ENCODE measurements around the gene RPL26. TPM values are rescaled to one million over a fixed set of nuclear protein-coding genes. Genes with fewer than 3 reads are reported as not detected.
A peak's percentile ranks its signal among the peaks of the same experiment; 100 is the strongest.

RPL26 gene
- 2,934 and 3,123 TPM in 2 replicates for total RNA-seq (2014; rRNA removed; shearing (Covaris generic))

DNA sequence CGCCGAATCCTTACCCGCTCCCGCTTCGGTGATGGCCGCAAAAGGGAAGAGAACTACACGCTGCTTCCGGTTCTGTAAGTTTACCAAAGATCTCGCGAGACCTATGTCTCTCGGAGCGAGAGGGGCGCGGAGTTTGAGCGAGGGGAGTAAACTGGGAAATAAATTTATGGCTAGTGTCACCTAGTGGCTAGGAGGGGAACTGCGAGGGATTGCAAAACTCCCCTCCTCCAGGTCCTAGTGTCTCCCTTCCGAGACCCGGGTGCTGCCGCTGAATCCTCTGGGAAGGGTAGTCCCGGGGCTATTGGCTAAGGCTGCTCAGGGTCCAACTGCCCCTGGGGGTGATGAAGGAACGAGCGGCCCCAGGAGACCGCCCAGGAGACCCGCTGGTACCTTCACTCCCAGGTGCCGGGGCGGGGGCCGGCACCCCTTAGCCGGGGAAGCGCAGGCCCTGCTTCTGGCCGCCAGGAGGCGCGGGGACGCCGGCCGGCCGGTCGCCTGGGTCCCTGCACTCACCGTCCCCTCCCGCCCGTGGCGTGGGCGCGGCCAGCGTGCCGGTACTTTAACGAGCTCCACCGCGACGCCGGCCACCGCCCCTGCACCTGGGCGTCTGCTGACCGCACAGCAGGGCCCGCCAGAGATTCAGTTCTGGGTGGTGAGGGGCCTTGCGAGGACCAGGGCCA lies at the start of gene RPL26:
Gene RPL26 (minus strand): TSS at position 51 of the 680 bp plus-strand sequence. CDS start 883 bp downstream, outside the sequence.
- DNase-seq (ENCODE audit: low spot score) = peak; percentile 94

DNA sequence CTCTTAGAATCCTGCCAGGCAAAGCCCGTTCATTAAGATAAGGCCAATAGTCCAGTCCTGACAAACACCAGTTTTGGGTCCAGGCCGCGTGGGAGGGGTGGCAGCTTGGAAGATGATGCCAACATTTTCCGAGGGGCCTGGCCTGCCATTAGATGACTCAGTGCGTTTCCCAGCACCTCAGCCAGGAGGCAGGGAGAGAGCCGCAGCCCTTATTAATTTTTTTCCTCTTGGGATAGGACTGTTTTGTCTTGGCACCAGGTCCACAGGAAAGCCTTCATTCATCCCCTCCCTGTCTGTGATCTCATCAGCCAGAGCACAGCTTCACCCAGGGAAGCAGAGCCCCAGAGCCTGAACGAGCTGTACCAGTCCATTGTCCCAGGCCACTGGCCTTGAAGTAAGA lies 48.0 kb upstream of the RPL26 start:
- peak; percentile 73 for DNase-seq (ENCODE audit: low spot score)

DNA sequence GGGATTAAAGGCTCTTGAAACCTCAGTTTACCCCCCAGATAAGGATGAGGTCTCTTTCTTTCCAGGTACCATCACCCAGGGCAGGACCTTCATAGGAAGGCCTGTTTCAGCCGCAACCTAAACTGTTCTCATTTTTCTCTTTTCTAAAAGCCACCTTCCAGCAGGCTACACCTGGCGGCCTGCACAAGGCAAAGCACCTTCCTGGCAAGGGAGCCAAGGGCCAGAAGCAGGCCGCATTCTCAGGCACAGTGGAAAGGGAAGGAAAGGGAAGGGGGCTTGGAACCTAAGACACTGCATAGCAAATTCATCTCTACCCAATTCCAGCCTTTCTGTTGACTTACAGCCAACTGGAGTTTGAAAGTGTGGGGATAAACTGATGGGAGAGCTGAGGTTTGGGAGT lies 43.8 kb upstream of the RPL26 start:
- DNase-seq (ENCODE audit: low spot score) = no peak

DNA sequence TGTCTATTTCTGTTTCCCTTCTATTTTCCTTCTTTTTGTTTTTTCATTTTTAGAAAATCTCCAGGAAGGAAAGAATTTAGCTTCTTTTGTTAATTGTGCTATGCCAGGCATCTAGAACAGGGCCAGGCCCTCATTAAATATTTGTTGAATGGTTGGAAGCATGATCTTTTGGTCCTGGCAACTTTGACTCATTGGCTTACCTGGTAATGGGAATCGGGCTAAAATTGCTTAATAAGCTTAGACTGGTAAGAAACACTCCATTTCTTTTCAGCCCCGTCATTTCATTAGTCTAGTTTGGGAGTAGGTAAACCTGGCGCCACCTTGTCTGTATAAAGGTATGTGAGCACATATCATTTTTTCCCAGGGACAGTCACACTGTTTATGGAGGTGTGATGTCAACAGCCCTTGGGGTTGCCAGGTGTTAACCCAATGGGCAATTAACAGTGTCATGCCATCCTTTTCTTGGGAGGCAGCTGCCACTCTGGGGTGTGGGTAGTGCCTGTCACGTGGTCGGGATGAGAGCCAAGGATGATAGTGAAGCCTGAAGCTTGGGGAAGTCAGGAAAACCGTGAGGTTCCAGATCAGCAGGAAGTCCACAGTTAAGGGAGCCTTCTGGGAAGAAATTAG lies 43.2 kb upstream of the RPL26 start:
- no peak for DNase-seq (ENCODE audit: low spot score)

DNA sequence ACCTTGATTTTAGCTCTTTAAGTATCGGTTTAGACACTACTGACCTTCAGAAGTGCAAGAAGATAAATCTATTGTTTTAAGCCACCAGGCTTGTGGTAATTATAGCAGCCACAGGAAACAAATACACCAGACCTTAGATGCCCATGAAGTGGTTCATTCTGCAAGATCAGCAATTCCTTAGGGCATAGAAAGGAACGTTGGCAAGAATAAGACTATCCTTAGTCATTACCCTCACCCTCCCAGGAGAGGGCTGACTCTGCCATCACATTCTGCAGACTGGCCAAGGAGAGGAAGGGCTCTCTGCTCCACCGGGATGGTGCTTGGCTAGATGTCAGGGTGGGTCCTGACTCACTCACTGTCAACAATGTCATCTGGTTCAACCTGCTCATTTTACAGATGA lies 38.6 kb upstream of the RPL26 start:
- DNase-seq (ENCODE audit: low spot score) = peak; percentile 30

DNA sequence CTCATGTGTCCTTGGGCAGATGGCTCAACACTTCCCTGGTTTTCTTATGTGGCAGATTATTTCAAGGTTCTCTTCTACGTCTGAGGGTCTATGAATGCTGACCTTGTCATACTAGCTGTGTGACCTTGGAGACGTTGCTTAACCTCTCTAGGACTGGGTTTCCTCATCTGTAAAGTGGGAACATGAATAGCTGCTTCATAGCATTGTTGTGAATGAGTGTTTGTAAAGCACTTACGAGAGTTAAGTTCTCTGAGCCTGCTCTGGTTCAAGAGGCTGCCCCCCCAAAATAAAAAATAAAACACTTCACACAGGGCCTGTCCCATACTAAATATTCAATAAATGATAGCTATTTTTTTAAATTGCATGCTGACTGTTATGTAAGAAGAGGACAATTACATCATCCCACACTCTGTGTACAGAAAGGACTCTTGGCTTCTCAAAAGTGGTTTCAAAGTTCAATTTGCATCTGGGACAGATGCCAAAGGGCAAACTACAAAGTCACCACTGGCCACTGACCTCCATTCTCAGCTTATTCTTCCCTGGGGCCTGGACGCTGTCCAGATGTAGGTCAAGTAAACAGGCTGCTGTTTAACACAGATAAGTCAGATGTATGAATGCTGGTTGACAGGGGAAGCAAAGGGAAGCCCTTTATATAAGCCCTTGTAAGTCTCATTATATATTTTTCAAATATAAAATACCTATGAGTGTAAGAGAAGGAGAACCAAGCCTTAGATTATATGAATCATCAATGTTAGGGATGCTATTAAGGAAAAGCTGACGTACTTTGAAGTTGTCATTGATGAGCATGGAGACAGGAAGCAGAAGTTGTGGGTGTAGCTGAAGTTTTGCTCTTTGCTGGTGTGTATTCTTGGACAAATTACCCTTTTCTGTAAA lies 37.3 kb upstream of the RPL26 start:
- peak; percentile 56 for DNase-seq (ENCODE audit: low spot score)

DNA sequence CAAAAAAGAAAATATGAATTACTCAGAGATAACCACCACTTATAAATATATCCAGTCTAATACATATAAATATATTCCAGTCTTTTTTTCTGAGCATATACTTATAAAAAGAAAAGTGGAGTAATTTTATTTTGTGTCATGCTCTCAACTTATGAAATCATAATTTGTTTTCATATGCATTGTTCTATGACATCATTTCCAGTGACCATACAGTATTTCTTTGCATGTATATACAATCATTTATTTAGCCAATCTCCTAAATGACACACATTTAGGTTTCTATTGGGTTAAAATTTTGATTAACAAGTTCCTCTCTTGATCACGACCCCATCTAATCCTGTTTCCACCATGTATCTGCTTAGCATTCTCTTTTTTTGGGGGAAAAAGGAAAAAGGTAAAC lies 36.3 kb upstream of the RPL26 start:
- DNase-seq (ENCODE audit: low spot score) = no peak

DNA sequence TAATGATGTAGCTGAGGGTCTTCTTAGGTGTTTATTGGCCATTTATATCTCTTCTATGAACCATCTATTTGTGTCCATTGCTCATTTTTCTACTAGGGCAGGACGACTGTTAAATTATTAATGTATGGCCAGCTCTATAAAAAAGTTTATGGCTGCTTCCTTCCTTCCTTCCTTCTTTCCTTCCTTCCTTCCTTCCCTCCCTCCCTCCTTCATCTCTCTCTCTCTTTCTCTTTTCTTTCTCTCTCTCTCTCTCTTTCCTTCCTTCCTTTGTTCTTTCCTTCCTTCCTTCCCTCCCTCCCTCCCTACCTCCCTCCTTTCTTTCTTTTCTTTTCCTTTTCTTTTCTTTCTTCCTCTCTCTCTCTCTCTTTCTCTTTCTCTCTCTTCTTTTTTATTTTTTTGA lies 35.5 kb upstream of the RPL26 start:
- DNase-seq (ENCODE audit: low spot score) = no peak

DNA sequence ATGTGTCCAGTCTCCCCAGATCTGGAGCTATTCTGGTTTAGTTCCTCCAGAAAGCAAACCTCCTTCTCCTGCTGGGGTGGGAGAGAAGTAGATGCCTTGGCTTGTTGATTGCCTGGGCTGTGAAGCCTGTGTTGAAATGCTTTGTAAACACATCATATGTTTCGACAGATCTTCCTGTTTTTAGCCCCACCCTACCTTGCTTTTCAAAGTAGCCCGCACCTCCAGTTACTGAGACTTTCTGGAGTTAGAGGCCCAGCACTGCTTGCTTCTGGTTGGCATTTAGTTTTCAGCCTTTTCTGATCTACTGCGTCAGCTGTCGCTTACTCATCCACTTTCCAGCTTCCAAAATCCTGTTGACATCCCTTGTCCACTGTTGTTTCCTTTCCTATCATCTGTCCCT lies 34.8 kb upstream of the RPL26 start:
- DNase-seq (ENCODE audit: low spot score) = no peak

DNA sequence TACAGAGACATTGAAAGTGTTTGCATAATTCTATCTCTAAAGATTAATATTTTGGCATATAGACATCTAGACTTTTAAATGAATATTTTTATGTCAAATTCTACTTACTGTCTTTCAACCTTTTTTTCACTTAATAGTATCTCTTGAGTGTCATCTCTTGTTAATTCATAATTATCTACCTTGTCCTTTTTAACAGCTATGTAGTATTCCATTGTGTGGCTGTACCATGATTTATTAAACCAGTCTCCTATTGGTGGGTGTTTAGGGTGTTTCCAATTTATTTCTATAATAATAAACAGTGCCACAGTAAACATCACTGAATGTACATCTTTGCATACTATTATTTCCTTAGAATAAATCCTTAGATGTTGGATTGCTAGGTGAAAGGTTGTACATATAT lies 30.9 kb upstream of the RPL26 start:
- DNase-seq (ENCODE audit: low spot score) = no peak

DNA sequence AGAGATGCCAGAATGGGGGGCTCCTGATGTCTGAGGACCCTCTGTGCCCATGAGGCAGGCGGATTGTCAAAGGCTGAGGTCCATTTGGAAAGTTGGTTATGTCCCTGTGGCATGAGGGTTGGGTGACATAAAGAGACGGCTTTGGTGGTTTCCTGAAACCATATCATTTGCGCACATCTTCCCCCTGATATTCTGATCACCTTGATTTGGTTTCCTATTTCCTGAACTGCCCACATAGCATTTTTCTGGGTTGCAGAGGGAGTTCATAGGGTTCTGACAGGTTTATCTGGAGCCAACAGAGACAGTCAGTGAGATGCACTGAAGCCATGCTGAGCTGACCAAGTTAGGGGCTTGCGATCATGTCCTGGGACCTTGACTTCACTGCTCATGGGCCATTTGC lies 30.3 kb upstream of the RPL26 start:
- DNase-seq (ENCODE audit: low spot score) = no peak

DNA sequence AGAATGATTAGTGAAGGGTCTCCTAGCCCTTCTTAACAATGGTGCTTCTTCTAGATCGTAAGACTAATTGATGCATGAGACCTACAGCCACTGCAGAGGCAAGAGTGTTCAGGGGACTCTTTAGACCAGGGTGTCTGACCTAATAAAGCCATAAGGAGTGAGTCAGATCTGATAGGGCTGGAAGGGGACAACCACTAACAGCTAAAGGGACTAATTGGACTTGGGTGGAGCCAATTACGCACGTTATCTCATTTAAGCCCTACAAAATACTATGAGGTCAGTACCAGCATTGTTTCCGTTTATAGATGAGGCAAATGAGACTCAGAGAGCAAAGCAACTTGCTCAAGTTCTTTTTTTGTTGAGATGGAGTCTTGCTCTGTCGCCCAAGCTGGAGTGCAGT lies 29.1 kb upstream of the RPL26 start:
- no peak for DNase-seq (ENCODE audit: low spot score)

DNA sequence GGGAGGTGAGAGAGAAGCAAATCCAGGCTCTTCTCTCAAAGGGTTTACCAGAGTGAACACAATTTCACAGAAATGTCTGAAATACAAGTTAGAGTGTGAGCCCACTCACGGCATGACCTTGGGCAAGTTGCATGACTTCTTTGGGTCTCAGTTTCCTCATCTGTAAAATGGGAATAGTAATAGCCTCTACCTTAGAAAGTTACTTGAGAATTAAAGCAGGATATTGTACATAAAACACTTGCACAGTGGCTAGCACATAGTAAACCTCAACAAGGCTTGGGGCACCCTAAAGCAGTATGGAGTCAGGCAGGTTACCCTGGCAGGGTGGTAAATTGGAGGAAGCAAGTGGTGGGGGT lies 27.9 kb upstream of the RPL26 start:
- DNase-seq (ENCODE audit: low spot score) = no peak

DNA sequence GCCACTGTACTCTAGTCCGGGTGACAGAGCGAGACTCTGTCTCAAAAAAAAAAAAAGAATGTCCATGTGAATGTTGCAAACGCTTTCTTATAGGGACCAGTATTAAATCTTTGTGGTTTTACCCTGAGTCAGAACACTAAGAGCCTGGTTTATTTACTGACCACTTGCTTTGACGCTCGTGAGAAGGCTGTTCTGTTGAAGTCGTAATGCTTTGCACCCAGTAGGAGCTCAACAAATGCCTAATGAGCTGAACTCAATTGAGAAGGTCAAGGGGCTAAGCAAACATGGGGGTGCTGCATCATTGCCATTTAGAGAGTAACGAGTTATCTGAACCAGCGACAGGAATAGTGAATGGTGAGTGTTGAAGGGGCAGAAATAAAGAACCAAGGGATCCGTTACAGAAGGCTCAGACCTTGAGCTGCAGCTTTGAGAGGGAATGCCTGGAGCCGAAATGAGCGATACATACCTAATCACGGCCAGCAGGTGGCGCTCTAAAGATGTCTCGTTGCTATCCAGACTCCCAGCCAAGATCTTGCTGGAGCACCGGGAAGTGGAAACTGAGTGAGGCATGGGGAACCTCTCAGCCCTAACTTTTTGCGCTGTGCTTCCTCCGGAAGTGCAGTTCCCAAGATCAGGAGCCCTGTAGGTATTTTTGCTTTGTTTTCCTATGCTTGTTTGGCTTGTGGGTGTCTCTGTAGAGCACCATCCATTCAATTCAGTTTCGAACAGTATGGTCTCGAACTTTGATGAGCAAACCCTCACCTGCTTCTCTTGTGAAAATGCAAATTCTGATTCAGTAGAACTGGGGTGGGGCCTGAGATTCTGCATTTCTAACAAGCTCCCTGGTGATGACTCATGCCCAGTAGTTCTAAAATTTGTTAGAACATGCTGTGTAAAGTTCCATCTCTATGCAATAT lies 27.2 kb upstream of the RPL26 start:
- peak; percentile 75 for DNase-seq (ENCODE audit: low spot score)

DNA sequence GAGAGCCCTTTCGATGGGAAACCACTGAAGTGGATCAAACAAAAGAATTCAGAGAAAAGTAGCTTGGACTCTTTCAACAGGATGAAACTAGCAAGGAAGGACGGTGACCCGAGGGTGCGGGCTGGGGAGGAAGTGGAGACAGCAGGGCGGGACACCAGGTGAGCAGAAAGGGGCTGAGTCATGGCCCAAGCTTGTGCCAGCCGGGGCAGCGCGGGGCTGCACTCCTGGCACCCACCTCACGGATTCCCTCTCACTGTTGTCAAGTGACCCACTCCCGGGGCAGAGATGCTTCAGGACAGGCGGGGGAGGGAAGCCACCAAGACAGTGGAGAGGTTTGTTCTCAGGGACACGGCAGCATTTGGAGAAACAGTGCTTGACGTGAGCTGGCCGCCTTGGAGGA lies 25.4 kb upstream of the RPL26 start:
- DNase-seq (ENCODE audit: low spot score) = no peak

DNA sequence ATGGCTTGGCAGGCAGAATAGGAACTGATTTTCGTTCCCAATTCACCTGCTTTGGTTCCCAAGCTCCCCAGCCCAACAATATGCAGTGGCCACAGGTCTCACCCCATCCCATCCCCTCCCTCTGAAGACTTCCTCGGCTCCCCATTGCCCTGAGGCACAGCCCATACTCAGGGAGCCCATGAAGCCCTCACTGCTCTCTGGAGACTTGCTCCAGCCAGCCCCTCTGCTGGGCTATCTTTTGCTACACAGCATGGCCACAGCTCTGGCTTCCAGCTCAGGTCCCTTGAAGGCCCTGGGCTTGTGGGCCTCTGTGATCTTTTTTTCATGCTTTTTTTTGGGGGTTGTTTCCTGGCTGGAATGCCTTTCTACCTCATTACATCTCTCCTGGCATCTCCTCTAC lies 23.2 kb upstream of the RPL26 start:
- no peak for DNase-seq (ENCODE audit: low spot score)

DNA sequence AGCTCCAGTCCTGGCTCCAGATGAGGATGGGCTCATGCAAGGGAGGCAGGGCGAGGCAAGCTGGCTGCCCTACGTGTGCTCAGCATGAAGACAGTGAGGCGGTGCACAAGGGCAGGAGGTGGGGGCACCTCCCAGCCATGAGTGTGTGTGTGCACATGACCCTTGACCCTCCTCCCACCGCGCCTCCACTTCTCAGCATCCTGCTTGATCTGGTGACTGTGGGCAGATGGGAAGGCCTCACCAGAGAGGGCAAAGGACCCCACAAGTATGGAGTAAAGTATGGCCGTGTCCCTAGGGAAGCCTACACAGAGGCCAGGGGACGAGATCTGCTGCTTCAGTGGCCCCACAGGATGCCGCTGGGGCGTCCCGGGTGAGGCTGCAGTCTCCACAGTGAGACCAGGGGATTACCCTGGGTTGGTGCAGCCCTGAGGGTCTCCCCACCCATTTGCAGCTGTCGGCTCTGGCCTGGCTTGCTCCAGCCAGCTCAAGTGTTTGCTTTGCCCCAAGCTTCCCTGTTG lies 22.6 kb upstream of the RPL26 start:
- DNase-seq (ENCODE audit: low spot score) = no peak

DNA sequence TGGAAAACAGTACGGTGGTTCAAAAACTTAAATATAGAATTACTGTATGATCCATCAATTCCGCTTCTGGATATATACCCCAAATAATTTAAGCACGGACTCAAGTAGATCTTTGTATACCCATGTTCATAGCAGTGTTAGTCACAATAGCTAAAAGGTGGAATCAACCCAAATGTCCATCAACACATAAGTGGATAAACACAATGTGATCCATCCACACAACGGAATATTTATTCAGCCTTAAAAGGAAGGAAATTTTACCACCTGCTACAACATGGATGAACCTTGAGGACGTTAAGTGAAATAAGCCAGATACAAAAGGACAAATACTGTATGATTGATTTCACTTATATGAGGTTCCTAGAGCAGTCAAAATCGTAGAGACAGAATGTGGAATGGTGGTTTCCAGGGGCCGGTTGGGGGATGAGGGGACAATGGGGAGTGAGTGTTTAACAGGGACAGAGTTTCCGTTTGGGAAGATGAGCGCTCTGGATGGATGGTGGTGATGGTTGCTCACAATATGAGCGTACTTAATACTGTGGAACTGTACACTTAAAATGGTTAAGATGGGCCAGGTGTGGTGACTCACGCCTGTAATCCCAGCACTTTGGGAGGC lies 20.0 kb upstream of the RPL26 start:
- DNase-seq (ENCODE audit: low spot score) = no peak

DNA sequence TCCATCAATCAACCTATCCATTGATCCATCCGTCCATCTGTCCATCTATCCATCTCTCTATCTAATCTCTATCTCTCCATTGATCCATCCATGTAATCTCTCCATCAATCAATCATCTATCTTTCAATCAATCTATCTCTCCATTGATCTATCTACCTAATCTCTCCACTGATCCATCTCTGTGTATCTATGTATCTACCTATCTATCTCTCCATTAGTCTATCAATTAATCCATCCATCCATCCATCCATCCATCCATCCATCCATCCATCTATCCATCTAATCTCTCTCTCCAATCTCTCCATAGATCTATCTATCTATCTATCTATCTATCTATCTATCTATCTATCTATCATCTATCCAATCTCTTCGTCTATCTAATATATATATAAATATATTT lies 18.1 kb upstream of the RPL26 start:
- DNase-seq (ENCODE audit: low spot score) = no peak

DNA sequence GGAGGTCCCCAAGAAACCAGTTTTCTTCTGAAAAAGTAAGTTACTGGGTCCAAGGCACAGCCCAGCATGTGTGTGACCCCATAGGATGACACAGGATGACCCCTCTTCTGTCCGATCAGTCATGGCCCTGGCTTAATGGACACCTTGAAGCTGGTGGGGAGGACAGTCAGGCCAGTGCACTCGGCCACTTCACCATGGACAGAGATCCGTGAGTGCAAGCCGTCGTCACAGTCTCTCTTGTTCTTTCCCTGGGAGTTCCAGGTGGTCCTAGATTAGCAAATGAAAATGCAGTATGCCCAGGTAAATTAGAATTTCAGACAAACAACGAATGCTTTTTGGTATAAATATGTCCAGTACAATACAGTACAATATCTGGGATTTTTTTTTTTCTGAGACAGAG lies 16.0 kb upstream of the RPL26 start:
- DNase-seq (ENCODE audit: low spot score) = no peak

DNA sequence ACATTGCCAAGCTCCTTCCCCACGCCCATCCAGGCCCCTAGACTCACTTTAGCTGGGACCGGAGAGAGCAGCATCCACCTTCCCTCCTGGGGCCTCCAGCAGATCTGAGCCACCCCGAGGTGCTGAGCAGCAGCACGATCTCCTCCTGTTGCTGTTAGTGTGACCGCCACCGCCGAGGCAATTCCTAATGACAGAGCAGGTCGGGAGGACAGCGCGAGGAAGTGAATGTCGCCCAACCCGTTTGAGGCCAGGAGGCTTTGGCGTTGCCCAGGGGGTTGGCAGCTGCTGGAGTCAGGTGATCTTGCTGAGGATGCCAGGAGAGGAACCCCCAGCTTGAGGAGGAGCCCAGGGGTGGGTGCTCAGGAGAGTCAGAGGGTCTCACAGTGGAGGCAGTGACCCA lies 14.6 kb upstream of the RPL26 start, which contains the start of gene RNF222:
Gene RNF222 (minus strand): TSS at position 192 of the 400 bp plus-strand sequence. CDS start 4,366 bp downstream, outside the sequence.
- DNase-seq (ENCODE audit: low spot score) = no peak
